HepG2 (cell line): ENCODE results near the gene ATG13. TPM values are rescaled to one million over a fixed set of nuclear protein-coding genes. Genes with fewer than 3 reads are reported as not detected.

Source experiments
- ATAC-seq: fragments of 200-7000 bp; cut with Tn5 transposase; 3 replicates; pipeline ENCODE4 v1.9.1; 2020; ENCODE audit warnings: mild to moderate bottlenecking, moderate library complexity
- BruUV-seq: library from RNA; stranded (reverse); fragments of 400-500 nt; replicated peaks from 2 replicates; lab custom pipeline; 2021; lab: Mats Ljungman, UMichigan
- CTCF ChIA-PET: fragments of 300-600 bp; formaldehyde crosslinking; extraction: SDS; loops from one replicate; lab custom pipeline; 2021; ENCODE audit warnings: low total read pairs, inconsistent platforms, low intra/inter-chr PET ratio; lab: Yijun Ruan, JAX
- POLR2A ChIA-PET: fragments of 350-600 bp; sonication (Branson Sonifier 250); formaldehyde crosslinking; loops from one replicate; lab custom pipeline; 2020; ENCODE audit warnings: antibody characterized with exemption, inconsistent platforms; lab: Yijun Ruan, JAX
- DNase-seq: peaks from one replicate; pipeline ENCODE4 v3.0.0-alpha.2; 2015; ENCODE audit warnings: low spot score
- FAIRE-seq: peaks from 3 replicates; lab custom pipeline; 2011; peaks lifted over from hg19 to GRCh38; lab: Jason Lieb, UNC
- H2AFZ ChIP-seq: one replicate; pipeline ENCODE4 v1.6.1; 2011; ENCODE audit warnings: low read length, inconsistent platforms
- H3K27ac ChIP-seq: fragments of 300-600 bp; 3 replicates; pipeline ENCODE4 v1.8.0; 2011; ENCODE audit warnings: mixed run types, mild to moderate bottlenecking, mixed read lengths, low read length, inconsistent platforms; ENCODE audit not compliant: insufficient read depth; ENCODE audit errors: extremely low read length
- H3K27me3 ChIP-seq, 2 experiments: fragments of 200-600 bp in 1 of 2; 2 replicates in 1 of 2; 3 replicates in 1 of 2; pipeline versions ENCODE4 v1.6.0 to v1.8.0; 2011; ENCODE audit warnings: low read length in 2 of 2, mild to moderate bottlenecking in 2 of 2, moderate library complexity in 2 of 2, inconsistent platforms in 1 of 2; ENCODE audit not compliant: insufficient read depth in 2 of 2, control insufficient read depth in 1 of 2
- H3K36me3 ChIP-seq, 2 experiments: fragments of 200-600 bp in 1 of 2; replicated peaks in 1 of 2; 2 replicates in 1 of 2; 3 replicates in 1 of 2; pipeline versions ENCODE4 v1.5.1 to v1.8.0; 2011; ENCODE audit warnings: low read length in 2 of 2, inconsistent platforms in 1 of 2; ENCODE audit not compliant: insufficient read depth in 2 of 2, control insufficient read depth in 1 of 2
- H3K4me1 ChIP-seq: 2 replicates; pipeline ENCODE4 v1.5.1; 2012; ENCODE audit warnings: low read length, inconsistent platforms; ENCODE audit not compliant: insufficient read depth
- H3K4me2 ChIP-seq: 2 replicates; pipeline ENCODE4 v1.6.0; 2011; ENCODE audit warnings: low read depth, low read length, inconsistent platforms
- H3K4me3 ChIP-seq, 3 experiments: fragments of 200-600 bp in 1 of 3; sonication (generic), shearing (Covaris generic) in 1 of 3; replicated peaks in 1 of 3; 2 replicates each; pipeline ENCODE4 v1.5.1; 2011 to 2016; ENCODE audit warnings: low read length in 3 of 3, inconsistent platforms in 2 of 3, low read depth in 2 of 3, mild to moderate bottlenecking in 2 of 3, control low read depth in 1 of 3, mixed read lengths in 1 of 3; ENCODE audit not compliant: insufficient read depth in 1 of 3
- H3K79me2 ChIP-seq: one replicate; pipeline ENCODE4 v1.6.1; 2011; ENCODE audit warnings: low read length, inconsistent platforms; ENCODE audit not compliant: insufficient read depth
- H3K9ac ChIP-seq: 2 replicates; pipeline ENCODE4 v1.6.0; 2011; ENCODE audit warnings: mild to moderate bottlenecking, low read depth, low read length, inconsistent platforms; ENCODE audit not compliant: insufficient read depth
- H3K9me3 ChIP-seq: 2 replicates; pipeline ENCODE4 v1.5.1; 2012; ENCODE audit warnings: mild to moderate bottlenecking, low read length
- H4K20me1 ChIP-seq: 2 replicates; pipeline ENCODE4 v1.6.0; 2011; ENCODE audit warnings: inconsistent platforms, mild to moderate bottlenecking, low read length, moderate library complexity; ENCODE audit not compliant: insufficient read depth
- CCDC6 ChIP-seq: sonication (generic); formaldehyde crosslinking; IDR thresholded peaks from 2 replicates; pipeline ENCODE4 v1.8.1; 2022; ENCODE audit warnings: mild to moderate bottlenecking, missing genetic modification reagents, moderate library complexity
- CEBPB ChIP-seq: IDR thresholded peaks from 2 replicates; pipeline ENCODE4 v1.6.1; 2011; ENCODE audit warnings: low read depth, low read length, improper control_type of control experiment, borderline replicate concordance
- DNMT1 ChIP-seq: sonication (generic); formaldehyde crosslinking; IDR thresholded peaks from 2 replicates; pipeline ENCODE4 v1.5.1; 2020; ENCODE audit warnings: mild to moderate bottlenecking, missing genetic modification reagents
- DNMT3B ChIP-seq: conservative IDR thresholded peaks from 2 replicates; pipeline ENCODE4 v1.6.1; 2016; ENCODE audit warnings: missing biosample characterization, control low read depth
- ESRRA ChIP-seq: sonication (generic); formaldehyde crosslinking; IDR thresholded peaks from 2 replicates; pipeline ENCODE4 v1.5.1; 2020; ENCODE audit warnings: mild to moderate bottlenecking, low read depth, missing genetic modification reagents
- HDAC6 ChIP-seq: fragments of 200-600 bp; sonication (generic); IDR thresholded peaks from 2 replicates; pipeline ENCODE4 v1.7.0; 2017; ENCODE audit warnings: mild to moderate bottlenecking, antibody characterized with exemption, low read length, low read depth
- LCORL ChIP-seq, 2 experiments: fragments of 450-650 bp in 1 of 2; sonication (generic) in 1 of 2; formaldehyde crosslinking in 1 of 2; IDR thresholded peaks; 2 replicates each; pipeline versions ENCODE4 v1.5.0 to v1.6.1; 2017 to 2020; ENCODE audit warnings: antibody characterized with exemption in 1 of 2, missing genetic modification reagents in 1 of 2
- MED1 ChIP-seq: sonication (generic); formaldehyde crosslinking; IDR thresholded peaks from 2 replicates; pipeline ENCODE4 v1.4.0; 2020; ENCODE audit warnings: missing genetic modification reagents
- MXD4 ChIP-seq: IDR thresholded peaks from 2 replicates; pipeline ENCODE4 v1.6.1; 2016; ENCODE audit warnings: mild to moderate bottlenecking, missing biosample characterization, missing genetic modification reagents
- MYNN ChIP-seq: sonication (generic); formaldehyde crosslinking; IDR thresholded peaks from 2 replicates; pipeline ENCODE4 v1.4.0; 2020; ENCODE audit warnings: mild to moderate bottlenecking, low read depth, missing genetic modification reagents
- NPAS2 ChIP-seq: sonication (generic); formaldehyde crosslinking; IDR thresholded peaks from 2 replicates; pipeline ENCODE4 v1.8.0; 2022; ENCODE audit warnings: mild to moderate bottlenecking, missing genetic modification reagents, borderline replicate concordance
- PATZ1 ChIP-seq: sonication (generic); formaldehyde crosslinking; IDR thresholded peaks from 2 replicates; pipeline ENCODE4 v1.4.0; 2020; ENCODE audit warnings: missing genetic modification reagents
- PREB ChIP-seq: sonication (generic); formaldehyde crosslinking; IDR thresholded peaks from 2 replicates; pipeline ENCODE4 v1.4.0; 2020; ENCODE audit warnings: missing genetic modification reagents
- TEF ChIP-seq: sonication (generic); formaldehyde crosslinking; IDR thresholded peaks from 2 replicates; pipeline ENCODE4 v1.5.0; 2020; ENCODE audit warnings: missing genetic modification reagents
- ZFP82 ChIP-seq: sonication (generic); formaldehyde crosslinking; IDR thresholded peaks from 2 replicates; pipeline ENCODE4 v1.5.1; 2020; ENCODE audit warnings: mild to moderate bottlenecking, missing genetic modification reagents, borderline replicate concordance
- ZNF143 ChIP-seq: sonication (generic); formaldehyde crosslinking; IDR thresholded peaks from 2 replicates; pipeline ENCODE4 v1.4.0; 2020; ENCODE audit warnings: missing genetic modification reagents
- ZNF329 ChIP-seq: sonication (generic); formaldehyde crosslinking; IDR thresholded peaks from 2 replicates; pipeline ENCODE4 v1.9.0; 2021; ENCODE audit warnings: low read depth, mild to moderate bottlenecking, missing genetic modification reagents
- ZNF367 ChIP-seq: sonication (generic); formaldehyde crosslinking; IDR thresholded peaks from 2 replicates; pipeline ENCODE4 v1.4.0; 2020; ENCODE audit warnings: missing genetic modification reagents, borderline replicate concordance
- ZNF891 ChIP-seq: sonication (generic); formaldehyde crosslinking; IDR thresholded peaks from 2 replicates; pipeline ENCODE4 v1.5.0; 2020; ENCODE audit warnings: mild to moderate bottlenecking, missing genetic modification reagents
- WGBS: methylation state at CpG from one replicate; pipeline ENCODE4 v1.1.6; 2017; ENCODE audit warnings: low lambda C conversion rate; 5-methylcytosine and 5-hydroxymethylcytosine counted together
- in situ Hi-C: cut with HindIII; loops from 2 replicates; pipeline ENCODE4 v1.10.0; 2017; ENCODE audit warnings: low pct_unique_long_range_greater_than_20kb; ENCODE audit not compliant: extremely low pct_ligation_motif_present
- intact Hi-C: fragments of 100-400 bp; cut with micrococcal nuclease; formaldehyde crosslinking; loops from one replicate; pipeline ENCODE4 v1.10.0; 2022; ENCODE audit not compliant: unreplicated experiment
- polyA plus RNA-seq, 8 experiments: library from polyadenylated mRNA; depleted of rRNA in 3 of 8; stranded (reverse) in 7 of 8; unstranded in 1 of 8; fragments of >200 nt; fragmentation: Illumina TruSeq in 4 of 8; extraction: Trizol in 4 of 8; gene quantifications; 2 replicates each; pipeline versions ENCODE4 v1.2.1 to v1.2.3, GENCODE V29; 2011 to 2016; ENCODE audit warnings: low read depth in 4 of 8, missing spikeins in 1 of 8, mixed read lengths in 1 of 8; ENCODE audit not compliant: insufficient read depth in 1 of 8
- total RNA-seq, 5 experiments: library from RNA; depleted of rRNA; stranded (reverse); fragments of >200 nt; fragmentation: Illumina TruSeq; extraction: Trizol; gene quantifications; 2 replicates each; pipeline ENCODE4 v1.2.3, GENCODE V29; 2016; ENCODE audit warnings: low read depth in 1 of 5

Gene ATG13
- total and polyA plus RNA-seq, 2 of the 13 experiments (the other 11 are each of a cell fraction or from before 2014, with no cell fraction given) = 55.0 to 77.3 TPM

- peak; percentile 97 for DNase-seq
- H3K27me3 ChIP-seq = no peaks in the 10 kb centered on the region; a peak in 1 of 5 replicates
- no peaks in the 10 kb centered on the region for H4K20me1 ChIP-seq
- peak; percentile 94 for ATAC-seq
- H3K9me3 ChIP-seq = no peaks in the 10 kb centered on the region
- 1% methylated on average over 37 of the region's 44 CpGs for WGBS
- peak within 1 kb of the TSS; percentile 73 for H3K4me2 ChIP-seq
- in situ Hi-C loops = no loop called here
- H2AFZ ChIP-seq = peak within 1 kb of the TSS; percentile 95
- intact Hi-C loops = loop anchor here (1.0 kb wide), 1 partner anchor 18 kb away; no protein-coding TSS in a partner anchor
- peak within 1 kb of the TSS; percentile 98 for H3K9ac ChIP-seq
- H3K4me3 ChIP-seq = peak within 1 kb of the TSS; percentile 83 to 99 (median 98)
- H3K4me1 ChIP-seq = peaks cover 60% of the 10 kb centered on the region
- ChIA-PET POLR2A (interaction anchor here (1.0 to 11.5 kb wide), 15 partner anchors 9 to 146 kb away, joined by 3 to 272 read pairs (median 6); partner anchors contain the start of gene F2), CTCF (interaction anchor here (0.7 kb wide), 1 partner anchor 101 kb away, joined by 3 read pairs; no protein-coding TSS in a partner anchor)
- no TSS peak for BruUV-seq
- FAIRE-seq = peak; percentile 89
- peaks cover 44% of the 10 kb centered on the region for H3K79me2 ChIP-seq
- H3K36me3 ChIP-seq = peaks cover 19 to 31% of the 10 kb centered on the region in 2 experiments
- H3K27ac ChIP-seq = peak within 1 kb of the TSS; percentile 97
- TF ChIP-seq ZNF367 (CRISPR knock-in tag) = no peak; the same call in 1 of the 2 replicates
- no peak for TF ChIP-seq TEF (CRISPR knock-in tag)
- no peak for TF ChIP-seq DNMT3B
- TF ChIP-seq MXD4 (CRISPR knock-in tag) = peak; percentile 71; the same call in 1 of the 2 replicates
- peak; percentile 80; the same call in 1 of the 2 replicates for TF ChIP-seq ZFP82 (CRISPR knock-in tag)
- TF ChIP-seq NPAS2 (CRISPR knock-in tag) = no peak
- no peak for TF ChIP-seq PREB
- peak; percentile 46; the same call in 1 of the 2 replicates for TF ChIP-seq ZNF329
- TF ChIP-seq ESRRA (CRISPR knock-in tag) = no peak
- TF ChIP-seq ZNF891 (CRISPR knock-in tag) = peak; percentile 12; the same call in 1 of the 2 replicates
- no peak; the same call in 1 of the 2 replicates for TF ChIP-seq CCDC6 (CRISPR knock-in tag)
- no peak for TF ChIP-seq ZNF143 (CRISPR knock-in tag)
- TF ChIP-seq HDAC6 = no peak
- no peak for TF ChIP-seq LCORL (IDR thresholded peaks at IDR 0.05)
- TF ChIP-seq LCORL (CRISPR knock-in tag; IDR thresholded peaks at IDR 0.05) = peak; percentile 36; the same call in 1 of the 2 replicates
- TF ChIP-seq MYNN (CRISPR knock-in tag) = 0 out of 2 replicates have a peak, but pooled peaks have one; percentile 82
- no peak for TF ChIP-seq DNMT1 (CRISPR knock-in tag)
- peak; percentile 86; the same call in 1 of the 2 replicates for TF ChIP-seq MED1 (CRISPR knock-in tag)
- TF ChIP-seq CEBPB = no peak
- peak; percentile 72 for TF ChIP-seq PATZ1 (CRISPR knock-in tag)
Measured at GRCh38 chr11:46700241-46701077, 83.1 kb downstream of the ATG13 start, which contains the start of the genes ARHGAP1 and ZNF408. Gene ARHGAP1 (minus strand): TSS chr11:46700619. CDS start chr11:46696107, 4,512 bp downstream. Gene ZNF408 (plus strand): TSS chr11:46701031. CDS start chr11:46701048, 17 bp downstream.
